T-helper 22 cell (primary cell): ENCODE results near the gene OLAH.
A peak's percentile ranks its signal among the peaks of the same experiment; 100 is the strongest.

Experiments
- DNase-seq: peaks from one replicate; pipeline ENCODE4 v3.0.0-alpha.2; 2020; ENCODE audit warnings: low read depth

Gene OLAH

DNA sequence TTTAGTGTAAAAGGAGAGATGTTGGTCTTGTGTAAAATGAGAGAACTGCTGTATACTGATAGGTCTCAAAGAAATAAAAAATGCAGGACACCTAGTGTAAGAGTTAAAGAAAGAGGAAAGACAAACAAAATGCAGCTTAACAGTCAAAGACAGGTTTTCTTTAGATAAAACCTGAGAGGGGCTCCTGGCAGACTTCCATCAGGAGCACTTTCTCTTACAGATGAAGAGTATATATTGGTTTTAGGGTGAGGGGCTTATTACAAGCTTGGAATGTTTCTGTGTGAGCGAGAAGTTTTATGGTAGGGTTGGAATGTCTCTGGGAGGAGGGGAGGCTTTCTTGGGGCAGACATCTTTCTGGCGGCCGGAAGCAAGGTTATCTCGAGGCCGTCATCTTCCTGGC is 28.6 kb downstream of the OLAH start:
- DNase-seq = no peak

DNA sequence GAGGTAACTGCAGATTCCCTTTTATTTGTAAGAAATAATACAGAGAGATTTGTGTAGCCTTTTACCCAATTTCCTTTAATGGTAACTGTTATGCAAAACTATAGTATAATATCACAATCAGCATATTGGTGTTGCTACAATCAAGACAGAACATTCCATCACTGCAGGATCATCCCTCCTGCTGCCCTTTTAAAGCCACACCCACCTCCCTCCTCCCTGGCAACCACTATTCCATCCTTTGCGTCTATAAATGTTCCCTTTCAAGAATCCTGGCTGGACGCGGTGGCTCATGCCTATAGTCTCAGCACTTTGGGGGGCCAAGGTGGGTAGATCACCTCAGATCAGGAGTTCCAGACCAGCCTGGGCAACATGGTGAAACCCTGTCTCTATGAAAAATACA is 31.7 kb downstream of the OLAH start:
- DNase-seq = no peak

DNA sequence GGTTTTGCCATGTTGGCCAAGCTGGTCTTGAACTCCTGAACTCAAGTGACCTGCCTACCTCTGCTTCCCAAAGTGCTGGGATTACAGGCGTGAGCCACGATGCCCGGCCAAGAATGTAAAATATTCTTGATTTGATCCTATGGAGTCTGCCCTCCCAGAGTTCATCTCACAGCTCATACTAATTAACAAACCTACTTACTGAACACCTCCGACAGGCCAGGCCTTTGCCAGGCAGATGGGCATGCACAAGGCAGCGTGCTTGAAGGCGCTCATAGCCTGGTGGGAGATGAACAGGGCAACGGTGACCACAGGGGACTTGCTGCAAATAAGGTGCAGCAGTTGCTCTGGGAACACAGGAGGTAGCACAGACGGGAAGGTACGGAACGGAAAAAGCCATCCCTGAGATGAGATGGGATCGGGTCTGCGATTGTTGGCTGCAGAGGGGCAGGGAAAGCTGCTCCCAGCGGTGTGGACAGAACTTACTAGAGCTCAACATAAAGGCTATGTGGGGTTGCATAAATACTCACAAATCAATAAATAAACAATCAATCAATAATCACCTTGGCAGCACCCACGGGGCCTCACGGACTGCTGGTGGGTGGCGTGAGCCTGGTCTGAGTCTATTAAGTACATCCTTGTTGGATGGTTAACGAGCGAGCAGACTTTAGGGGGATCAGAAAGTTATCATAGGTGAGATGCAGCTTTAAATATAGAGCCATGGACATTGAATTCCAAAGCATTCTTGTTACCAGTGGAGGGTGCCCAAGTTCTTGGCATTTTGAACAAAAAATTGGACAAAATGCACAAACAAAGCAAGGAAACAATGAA is 40.1 kb downstream of the OLAH start:
- DNase-seq = no peak

DNA sequence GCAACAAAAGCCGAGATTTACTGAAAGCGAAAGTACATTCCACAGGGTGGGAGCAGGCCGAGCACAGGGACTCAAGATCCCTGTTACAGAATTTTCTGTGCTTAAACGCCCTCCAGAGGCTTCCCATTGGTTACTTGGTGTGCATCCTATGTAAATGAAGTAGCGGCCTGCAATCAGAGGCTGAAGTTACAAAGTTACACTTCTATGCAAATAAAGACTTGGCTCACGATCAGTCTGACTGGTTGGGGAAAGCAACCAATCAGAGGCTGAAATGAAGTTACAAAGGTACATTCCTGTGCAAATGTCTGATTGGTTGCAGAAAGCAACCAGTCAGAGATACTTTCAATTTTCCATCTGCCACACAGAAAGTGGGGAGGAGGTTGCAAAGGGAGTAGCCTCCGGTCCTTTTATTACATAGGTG is 40.8 kb downstream of the OLAH start:
- DNase-seq = peak; percentile 5

DNA sequence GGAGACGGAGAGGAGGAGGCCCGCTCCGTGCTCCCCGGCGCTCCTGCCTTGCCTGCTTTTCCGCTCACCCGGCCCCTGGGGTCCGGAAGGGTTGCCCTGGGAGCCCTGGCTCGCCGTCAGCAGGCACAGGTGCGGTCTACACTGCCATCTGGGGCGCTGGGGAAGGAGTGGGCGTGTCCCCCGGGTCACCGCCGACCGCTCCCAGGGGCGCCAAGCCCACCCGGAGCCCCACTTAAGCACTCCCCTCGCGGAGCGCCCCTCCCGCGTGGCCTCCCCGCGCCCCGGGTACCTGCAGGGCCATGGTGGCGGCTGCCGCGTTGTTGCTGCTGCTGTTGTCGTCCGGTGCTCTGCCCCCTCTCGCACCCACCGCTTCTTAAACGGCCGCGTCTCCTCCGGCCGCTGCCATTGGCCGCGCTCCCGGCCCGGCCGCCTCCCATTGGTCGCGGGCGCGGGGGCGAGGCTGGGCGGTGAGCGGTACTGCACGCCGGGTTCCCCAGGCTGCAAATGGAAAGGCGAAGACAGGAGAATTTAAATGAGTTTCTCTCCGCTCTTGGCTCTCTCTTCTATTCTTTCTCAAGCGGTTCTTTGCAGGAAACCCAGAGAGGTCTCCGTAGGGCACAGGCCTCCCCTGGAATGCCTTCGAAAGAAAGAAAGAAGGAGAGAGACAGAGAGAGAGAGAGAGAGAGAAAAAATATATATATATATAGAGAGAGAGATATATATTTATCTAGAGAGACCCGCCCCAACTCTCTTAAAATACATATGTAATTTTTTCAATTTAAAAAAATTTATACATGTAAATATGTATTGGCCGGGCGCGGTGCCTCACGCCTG is 44.9 kb downstream of the OLAH start, which contains the start of gene ACBD7:
TSS of gene ACBD7 (minus strand) at position 349 of the 834 bp plus-strand sequence. CDS start at position 301, 48 bp downstream.
- peak; percentile 70 for DNase-seq

DNA sequence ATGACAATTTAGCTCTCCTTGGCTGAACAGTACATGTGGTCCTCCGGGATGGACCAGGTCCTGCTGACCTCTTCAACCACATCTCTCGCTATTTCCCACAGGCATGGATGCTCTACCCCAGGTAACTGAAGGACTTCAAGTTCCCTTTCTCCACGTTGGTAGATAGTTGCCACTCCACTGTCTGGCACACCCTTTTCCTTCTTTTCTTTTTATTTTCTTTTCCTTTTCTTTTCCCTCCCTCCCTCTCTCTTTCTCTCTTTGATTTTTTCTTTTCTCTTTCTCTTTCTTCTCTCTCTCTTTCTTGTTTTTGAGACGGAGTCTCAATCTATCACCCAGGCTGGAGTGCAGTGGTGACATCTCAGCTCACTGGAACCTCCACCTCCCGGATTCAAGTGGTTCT is 47.7 kb downstream of the OLAH start:
- no peak for DNase-seq

DNA sequence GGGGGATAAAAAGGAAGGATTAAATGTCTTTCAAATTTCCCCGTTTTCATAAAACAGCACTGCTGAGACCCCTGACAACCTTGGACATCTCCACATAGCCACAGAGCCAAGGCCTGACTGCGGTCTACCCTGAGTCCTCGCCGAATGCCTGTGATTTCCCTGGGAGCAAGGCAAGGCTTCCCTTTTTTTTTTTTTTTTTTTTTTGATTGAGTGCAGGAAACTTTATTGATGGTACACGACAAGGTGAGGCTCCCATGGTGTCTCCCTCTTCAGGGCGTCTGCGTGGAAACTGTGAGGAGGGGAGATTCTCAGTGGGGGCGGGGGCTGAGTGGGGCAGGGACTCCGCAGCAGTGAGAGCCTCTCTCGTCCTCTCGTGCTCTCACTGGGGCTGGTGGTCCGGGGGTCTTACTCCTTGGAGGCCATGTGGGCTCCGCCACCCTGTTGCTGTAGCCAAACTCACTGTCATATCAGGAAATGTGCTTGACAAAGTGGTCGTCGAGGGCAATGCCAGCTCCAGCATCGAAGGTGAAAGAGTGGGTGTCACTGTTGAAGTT is 49.2 kb downstream of the OLAH start:
- no peak for DNase-seq

DNA sequence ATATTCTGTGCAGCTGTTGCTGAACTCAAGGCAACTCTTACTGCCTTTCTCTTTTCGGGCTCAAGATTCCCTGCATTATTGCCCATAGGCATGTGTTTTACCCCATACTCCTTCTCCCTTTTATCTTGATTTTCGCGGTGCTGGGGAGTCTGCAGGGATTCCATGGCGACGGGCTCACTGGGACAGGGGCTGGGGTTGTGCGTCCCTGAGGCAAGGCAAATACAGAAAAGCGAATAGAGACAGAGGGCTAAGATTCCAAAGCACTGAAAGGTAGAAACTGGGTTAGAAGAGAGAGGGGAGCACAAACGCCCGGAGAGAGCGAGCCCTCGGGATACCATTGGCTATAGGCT is 52.9 kb downstream of the OLAH start:
- DNase-seq = peak; percentile 3

DNA sequence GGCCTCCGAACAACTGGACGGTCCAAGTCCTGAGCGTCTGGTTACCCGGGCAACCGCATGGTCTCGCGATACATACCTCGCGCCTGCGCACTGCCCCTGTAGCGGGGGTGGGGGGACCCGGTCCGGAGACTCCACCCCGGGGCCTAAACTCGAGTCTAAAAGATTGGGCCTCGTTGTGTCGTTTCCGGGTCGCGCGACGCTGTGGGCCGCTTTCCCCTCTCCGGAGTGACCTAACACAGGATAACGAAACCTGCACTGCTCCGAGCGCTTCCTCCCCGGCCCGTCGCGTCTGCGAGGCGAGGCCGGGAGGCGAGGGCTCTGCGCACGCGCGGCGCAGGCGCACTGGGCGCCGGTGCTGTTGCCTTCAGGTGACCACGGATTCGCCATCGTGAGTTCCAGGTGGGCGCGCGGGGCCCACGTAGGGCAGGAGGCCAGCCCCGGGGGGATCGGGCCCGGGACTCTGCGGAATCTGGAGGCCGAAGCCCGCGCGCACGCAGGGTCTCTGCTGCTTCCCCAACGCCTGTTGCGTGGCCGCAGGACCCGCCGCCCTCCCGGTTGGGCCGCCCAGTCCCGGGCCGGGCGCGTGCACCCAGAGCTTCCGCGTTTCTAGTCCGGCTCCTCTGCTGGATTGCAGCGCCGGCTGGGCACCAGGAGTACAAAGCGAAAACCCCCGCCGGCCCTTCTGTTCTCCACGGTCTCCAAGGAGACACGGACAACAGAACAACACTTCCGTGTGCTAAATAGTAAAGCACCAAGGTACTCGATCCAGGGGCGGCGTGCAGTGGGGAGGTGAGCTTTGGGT is 53.5 kb downstream of the OLAH start, which contains the start of gene RPP38:
TSS of gene RPP38 (plus strand) at position 345 of the 802 bp plus-strand sequence. CDS start 5,960 bp downstream, outside the sequence.
- peak; percentile 83 for DNase-seq

DNA sequence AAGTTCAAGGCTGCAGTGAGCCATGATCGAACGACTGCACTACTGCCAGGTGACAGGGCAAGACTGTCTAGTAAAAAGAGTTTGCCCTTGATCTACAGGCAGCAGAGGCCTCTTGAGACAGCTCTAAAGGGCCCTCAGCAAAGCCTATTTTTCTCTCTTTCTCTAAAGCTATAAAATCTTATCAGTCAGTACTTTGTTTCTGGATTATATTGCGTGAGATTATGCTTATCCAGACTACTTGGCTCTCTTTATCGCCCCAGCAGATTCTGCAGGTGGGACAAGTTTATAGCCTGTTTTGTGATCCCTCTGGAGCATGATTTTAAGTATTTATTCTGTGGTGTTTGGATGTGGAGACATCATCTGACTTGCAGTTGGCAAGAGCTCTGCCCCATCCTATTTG is 56.1 kb downstream of the OLAH start:
- DNase-seq = no peak

DNA sequence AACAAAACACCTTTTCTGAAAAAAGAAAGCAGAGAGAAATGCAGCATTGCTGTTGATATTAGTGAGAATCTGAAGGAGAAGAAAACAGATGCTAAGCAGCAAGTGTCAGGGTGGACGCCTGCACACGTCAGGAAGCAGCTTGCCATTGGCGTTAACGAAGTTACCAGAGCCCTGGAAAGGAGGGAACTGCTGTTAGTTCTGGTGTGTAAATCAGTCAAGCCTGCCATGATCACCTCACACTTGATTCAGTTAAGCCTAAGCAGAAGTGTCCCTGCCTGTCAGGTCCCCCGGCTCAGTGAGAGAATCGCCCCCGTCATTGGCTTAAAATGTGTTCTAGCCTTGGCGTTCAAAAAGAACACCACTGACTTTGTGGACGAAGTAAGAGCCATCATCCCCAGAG is 59.8 kb downstream of the OLAH start:
- no peak for DNase-seq

DNA sequence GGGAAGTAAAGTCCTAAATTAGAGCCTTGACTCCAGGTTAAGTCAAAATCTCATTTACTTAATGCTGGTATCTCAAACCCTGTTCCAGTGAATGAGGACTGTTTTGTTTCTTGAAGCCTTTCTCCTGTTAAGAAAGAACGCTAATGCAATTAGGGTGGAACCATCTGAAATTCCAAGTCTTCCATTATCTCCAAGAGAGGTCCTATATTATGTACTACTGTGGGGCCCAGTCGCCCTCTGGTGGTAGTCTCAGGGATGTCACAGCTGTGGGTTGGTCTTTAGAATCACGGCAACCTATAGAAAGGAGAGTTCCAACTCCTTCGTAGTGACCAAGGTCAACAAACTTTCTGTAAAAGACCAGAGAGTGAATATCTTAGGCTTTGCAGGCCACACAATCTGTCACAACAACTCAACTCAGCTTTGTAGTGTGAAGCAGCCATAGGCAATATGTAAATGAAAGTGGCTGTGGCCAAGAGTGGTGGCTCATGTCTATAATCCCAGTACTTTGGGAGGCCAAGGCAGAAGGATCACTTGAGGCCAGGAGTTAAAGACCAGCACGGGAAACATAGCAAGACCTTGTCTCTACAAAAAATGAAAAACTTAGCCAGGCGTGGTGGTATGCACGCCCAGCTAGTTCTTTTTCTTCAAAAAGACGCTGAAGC is 62.7 kb downstream of the OLAH start:
- DNase-seq = peak; percentile 30

DNA sequence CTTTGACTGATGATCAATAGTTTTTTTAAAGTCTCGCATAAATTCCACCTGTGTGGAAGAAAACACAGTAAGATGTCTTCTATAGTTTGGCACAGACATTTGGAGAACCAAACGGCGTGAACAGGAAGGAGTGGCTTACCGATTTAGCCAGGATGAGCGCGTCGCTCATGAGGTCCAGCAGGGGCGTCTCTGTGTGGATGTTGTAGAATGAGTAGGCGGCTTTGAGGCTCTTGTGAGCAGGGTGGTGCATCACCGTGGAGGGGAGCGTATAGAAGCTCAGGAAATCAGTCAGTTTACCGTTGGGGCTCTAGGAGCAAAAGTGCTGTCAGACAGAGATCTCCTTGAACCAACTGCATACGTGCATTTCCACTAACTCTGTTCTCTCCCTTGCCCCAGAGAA is 68.9 kb downstream of the OLAH start:
- no peak for DNase-seq

DNA sequence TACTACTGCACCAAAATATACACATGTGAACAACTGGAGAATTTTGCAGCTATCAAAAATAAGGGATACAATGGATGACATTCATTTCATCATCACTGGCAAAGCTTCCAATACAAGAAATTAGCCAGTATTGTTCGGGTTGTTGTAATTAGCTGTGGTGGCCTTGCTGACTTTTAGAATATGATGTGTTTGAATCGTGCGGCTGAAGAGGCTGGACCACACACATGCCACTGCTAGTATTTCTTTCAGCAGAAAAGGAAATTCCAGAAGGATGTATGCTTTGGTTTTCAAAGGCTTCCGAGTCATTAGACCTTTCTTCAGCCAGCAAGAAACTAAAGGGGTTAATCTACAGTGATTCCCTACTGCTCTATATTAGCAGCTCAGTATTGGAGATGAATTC is 70.0 kb downstream of the OLAH start:
- DNase-seq = no peak

DNA sequence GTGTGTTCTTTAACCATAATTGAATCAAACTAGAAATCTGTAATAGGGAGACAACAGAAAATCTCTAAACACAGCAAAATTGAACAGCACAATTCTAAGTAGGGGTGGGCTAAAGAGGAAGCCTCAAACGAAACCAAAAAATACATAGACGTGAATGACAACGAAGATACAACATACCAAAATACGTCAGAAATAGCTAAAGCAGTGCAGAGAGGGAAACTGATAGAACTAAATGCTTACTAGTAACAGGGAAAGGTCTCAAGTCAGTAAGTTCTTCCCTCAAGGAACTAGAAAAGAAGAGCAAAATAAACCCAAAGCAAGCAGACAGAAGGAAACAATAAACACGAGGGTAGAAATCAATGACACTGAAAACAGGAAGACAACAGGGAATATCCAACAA is 72.5 kb downstream of the OLAH start:
- DNase-seq = no peak

DNA sequence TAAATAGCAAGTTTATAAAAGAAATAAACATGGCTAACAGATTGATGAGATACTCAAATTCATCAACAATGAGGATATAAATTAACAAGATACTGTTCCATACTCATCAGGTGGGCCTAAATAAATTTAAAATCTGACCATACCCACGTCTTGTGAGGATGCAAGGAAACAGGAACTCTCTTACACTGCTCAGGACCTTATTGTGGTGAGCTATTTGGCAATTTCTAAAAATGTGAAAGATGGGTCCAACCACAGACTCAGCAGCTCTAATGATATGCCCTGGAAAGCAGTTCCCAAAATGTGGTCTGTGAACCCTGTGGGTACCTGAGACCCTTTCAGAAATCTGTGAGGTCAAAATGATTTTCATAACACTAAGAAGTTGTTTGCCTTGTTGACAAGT is 74.9 kb downstream of the OLAH start:
- no peak for DNase-seq

DNA sequence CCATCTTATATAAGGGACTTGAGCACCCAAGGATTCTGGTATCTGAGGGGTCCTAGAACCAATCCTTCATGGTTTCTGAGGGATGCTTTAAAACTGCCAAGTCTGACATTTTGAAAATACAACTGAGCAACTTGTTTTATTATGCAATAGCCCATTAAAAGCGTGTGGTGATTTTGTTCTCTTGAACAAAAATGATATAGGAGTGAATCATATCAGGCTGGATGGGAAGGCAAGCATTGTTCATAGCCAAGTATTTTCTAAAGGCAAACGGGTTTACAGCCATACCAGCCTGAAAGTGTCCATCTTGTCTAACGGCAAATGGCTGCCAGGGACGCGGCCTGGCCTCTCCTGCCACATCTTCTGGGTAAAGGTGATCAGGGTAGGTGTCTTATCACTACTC is 76.8 kb downstream of the OLAH start:
- DNase-seq = no peak

DNA sequence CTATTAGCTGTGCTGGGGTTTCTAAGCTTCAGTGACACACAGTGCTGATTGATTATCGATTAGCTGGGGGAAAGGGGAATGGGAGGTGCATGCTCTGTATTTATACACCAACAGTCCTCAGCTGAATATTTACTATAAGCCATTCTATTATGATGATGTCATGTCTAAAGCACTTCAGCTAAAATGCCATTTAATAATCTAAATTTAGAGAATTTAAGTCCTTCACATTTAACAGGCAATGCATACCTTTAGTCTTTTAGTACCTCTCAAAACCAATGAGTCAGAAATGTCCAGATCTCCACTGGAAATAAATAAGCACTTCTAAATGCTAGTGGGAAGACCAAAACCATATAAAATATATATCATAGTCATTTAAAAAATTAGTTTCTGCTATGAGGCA is 78.0 kb downstream of the OLAH start:
- no peak for DNase-seq

DNA sequence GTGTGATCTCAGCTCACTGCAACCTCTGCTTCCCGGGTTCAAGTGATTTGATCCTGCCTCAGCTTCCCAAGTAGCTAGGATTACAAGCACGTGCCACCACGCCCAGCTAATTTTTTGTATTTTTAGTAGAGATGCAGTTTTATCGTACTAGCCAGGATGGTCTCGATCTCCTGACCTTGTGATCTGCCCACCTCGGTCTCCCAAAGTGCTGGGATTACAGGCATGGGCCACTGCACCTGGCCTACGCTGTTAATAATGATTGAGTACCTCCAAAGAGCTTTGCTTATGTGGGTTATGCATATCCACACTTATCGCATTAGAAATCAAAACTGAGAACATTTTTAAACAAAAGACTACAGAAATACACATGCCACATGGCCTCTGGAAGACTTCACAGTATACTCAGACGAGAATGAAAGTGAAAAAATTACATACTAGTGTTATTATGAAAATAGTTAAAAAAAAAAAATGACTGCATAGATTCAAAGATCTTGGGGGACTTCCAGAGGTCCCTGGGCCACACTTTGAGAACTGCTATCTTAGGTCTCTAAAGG is 78.8 kb downstream of the OLAH start:
- DNase-seq = no peak
